Fibroblast of skin of scalp (primary cell): Measurements from ENCODE around the gene ARHGEF17.
A peak's percentile ranks its signal among the peaks of the same experiment; 100 is the strongest.

Experiments used
- DNase-seq: peaks from one replicate; pipeline ENCODE4 v3.0.0-alpha.2; 2013

ARHGEF17 gene

DNA sequence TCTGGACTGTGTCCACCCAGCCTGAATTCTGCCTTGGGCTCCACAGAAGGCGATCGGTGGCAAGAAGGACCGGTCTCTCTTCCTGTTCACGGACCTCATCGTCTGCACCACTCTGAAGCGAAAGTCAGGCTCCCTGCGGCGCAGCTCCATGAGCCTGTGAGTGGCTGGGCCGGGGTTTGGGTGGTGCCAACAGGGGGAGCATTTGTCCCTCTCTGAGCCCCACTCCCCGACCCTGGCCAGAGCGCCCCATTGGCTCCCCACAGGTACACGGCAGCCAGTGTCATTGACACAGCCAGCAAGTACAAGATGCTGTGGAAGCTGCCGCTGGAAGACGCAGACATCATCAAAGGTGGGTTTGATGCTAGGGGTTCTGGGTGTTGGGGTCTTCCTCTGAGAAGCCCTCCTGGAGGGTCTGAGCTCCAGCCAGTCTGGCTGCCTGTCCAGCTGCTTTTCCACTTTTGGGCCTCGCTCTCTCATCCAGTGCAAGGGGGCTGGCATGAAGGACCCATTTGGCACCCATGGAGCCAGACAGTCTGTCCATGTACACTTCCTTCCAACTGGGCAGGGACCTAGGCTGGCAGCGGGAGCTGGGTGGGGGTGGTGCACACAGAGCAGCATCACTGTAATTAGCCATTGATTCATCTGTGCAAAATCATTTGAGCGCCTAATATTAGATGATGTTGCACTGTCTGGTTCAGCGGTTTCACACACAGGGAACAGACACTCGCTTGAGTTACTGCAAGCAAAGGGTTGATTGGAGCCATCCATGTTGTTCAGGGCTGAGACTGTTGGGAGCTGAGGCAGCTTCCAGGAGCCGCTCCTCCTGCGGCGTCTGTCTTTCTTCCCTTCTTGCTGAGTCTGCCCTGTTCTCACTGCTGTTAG, 49.1 kb downstream of the ARHGEF17 start:
- no peak for DNase-seq

GRCh38 chr11:73358071-73358470, 50.0 kb downstream of the ARHGEF17 start:
- DNase-seq = no peak

- DNase-seq = no peak
Measured at GRCh38 chr11:73359341-73359740, 51.3 kb downstream of the ARHGEF17 start.

DNA sequence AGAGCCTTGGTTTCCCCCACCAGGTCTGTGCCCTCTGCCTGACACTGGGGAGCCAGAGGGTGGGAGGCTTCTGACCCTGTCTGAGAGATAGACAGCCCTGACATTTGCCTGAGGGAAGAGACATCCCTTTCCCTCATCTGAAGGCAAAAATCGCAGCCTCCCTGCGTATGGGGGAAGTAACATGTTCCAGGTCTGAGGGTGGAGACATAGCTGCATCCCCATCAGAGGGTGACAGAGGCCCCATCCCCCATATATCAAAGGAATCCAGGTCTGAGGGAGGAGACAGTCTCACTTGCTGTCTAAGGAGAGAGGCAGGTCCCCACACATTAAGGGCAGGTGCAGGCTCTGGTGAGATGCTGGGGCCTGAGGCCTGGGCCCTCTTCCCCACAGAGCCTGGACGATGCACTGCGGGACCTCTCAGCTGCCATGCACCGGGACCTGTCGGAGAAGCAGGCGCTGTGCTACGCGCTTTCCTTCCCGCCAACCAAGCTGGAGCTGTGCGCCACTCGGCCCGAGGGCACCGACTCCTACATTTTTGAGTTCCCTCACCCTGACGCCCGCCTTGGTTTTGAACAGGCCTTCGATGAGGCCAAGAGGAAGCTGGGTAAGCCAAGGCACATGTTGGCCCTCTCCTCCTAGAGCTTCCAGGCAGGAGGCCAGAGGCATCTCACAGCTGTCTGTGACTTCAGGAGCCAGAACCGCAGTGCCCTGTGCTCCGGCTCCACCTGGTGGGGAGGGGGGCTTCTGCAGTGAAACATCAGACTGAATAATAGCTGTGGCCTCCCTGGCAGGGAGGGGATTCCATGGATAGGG, 52.1 kb downstream of the ARHGEF17 start:
- DNase-seq = peak; percentile 38

- DNase-seq = no peak
Measured at GRCh38 chr11:73360743-73361369, 52.8 kb downstream of the ARHGEF17 start.

DNA sequence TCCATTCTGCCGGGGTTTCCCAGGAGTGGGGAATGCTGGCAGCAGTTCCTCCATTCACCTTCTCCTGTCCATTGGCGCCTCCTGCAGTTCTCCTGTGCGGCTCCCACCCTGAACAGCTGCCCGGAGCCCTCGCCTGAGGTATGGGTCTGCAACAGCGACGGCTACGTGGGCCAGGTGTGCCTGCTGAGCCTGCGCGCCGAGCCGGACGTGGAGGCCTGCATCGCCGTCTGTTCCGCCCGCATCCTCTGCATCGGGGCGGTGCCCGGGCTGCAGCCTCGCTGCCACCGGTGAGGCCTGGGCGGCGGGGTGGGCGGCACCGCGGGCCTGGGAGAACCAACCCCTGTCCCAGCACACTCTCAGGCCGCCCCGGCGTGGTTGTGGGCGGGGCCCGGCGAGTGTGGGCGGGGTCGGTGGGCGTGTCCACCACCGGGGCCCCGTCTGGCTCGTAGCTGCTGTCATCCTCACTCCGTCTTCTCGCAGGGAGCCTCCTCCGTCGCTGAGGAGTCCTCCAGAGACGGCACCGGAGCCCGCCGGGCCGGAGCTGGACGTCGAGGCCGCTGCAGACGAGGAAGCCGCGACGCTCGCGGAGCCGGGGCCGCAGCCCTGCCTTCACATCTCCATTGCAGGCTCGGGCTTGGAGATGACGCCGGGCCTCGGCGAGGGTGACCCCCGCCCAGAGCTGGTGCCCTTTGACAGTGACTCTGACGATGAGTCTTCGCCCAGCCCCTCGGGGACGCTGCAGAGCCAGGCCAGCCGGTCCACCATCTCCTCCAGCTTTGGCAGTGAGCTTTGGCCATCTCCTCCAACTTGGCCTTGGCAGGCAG, 54.1 kb downstream of the ARHGEF17 start:
- no peak for DNase-seq

DNA sequence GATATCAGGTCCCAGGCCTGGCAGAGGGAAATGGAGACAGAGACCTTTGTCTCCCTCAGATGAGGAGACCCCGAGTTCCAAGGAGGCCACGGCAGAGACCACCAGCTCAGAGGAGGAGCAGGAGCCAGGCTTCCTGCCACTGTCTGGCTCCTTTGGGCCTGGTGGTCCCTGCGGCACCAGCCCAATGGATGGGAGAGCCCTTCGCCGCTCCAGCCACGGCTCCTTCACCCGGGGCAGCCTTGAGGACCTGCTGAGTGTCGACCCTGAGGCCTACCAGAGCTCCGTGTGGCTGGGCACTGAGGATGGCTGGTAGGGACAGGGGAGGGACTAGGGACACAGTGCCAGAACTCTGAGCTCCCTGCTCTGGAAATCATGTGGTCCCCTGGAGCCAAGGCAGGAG, 55.1 kb downstream of the ARHGEF17 start:
- no peak for DNase-seq

DNA sequence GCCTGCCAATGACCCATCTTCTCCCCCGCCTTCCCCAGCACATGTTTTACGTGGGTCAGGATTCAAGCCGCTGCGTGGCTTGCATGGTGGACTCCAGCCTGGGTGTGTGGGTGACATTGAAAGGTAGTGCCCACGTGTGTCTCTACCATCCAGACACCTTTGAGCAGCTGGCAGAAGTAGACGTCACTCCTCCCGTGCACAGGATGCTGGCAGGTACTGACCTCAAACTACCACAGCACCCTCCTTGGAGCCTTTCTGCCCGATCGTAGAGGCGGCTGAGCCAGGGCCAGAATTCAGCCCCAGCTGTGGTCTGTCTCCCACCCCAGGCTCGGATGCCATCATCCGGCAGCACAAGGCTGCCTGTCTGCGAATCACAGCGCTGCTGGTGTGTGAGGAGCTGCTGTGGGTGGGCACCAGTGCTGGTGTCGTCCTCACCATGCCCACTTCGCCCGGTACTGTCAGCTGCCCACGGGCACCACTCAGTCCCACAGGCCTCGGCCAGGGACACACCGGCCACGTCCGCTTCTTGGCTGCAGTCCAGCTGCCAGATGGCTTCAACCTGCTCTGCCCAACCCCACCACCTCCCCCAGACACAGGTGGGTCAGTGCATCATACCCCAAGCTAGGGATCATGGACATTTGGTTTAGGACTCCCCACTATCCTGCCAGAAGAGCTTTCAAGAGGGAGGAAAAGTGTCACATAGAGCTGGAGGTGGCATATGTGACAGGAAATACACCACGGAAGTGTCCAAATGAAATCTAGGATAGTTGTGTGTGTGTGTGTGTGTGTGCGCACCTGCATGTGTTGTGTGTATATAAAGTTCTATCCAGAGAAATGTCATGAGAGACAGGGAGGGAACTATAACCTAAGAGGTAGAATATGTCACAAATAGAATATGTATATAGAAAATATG, 57.5 kb downstream of the ARHGEF17 start:
- no peak for DNase-seq

DNA sequence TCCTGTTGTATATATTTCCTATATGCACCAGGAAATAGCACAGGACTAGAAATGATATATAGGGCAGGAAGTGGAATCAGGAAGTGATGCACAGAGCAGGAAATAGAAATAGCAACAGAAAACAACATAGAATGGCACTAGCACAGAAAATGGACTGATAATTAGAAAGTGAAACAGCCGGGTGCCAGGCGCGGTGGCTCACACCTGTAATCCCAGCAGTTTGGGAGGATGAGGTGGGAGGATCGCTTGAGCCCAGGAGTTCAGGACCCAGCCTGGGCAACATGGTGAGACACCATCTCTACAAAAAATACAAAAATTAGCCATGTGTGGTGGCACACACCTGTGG, 58.2 kb downstream of the ARHGEF17 start:
- DNase-seq = no peak

GRCh38 chr11:73366953-73367352, 58.9 kb downstream of the ARHGEF17 start:
- no peak for DNase-seq

DNA sequence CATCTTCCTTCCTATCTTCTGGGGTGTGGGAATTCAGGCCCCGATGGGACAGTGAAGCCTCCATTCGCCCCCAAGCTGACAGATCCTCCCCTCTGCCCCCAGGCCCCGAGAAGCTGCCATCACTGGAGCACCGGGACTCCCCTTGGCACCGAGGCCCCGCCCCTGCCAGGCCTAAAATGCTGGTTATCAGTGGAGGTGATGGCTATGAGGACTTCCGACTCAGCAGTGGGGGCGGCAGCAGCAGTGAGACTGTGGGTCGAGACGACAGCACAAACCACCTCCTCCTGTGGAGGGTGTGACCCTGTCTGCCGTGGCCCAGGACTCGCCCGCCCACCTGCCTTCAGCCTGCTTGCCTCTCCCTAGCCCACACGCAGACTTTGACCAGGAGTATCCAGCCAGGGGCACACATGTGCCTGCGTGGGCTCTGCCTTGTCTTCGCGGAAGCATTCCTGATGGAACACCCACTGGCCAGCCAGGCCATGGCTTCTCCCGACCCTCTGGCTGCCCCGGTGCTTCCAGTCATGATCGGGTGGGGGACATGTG, 59.5 kb downstream of the ARHGEF17 start:
- DNase-seq = no peak

DNA sequence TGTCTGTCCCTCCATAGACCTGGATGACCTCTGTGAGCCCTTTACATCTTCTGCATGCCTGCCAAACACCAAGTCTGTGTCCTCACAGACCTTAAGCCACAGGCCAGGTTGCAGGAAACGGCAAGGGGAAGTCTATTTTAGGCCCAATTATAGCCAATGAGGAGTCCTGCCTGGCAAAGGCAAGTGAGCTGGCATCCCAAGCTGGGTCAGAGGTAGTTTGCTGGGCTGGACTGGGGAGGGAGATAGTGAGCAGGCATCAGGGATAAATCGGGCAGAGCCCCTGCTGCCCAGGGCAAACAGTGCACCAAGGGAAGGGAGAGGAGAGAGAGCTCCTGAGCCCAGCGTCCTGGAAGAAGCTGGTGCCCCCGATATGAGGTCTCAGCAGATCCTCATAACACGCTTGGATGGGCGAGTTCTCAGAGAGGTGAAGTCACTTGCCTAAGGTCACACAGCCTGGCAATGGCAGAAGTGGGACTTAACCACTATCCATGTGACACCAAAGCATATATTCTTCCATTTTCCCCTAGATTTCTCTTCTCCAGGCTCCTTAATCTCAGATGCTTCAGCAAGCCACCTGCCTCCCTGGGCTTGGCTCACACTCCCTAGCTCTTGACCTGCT, 64.4 kb downstream of the ARHGEF17 start:
- peak; percentile 35 for DNase-seq

- DNase-seq = no peak
Measured at GRCh38 chr11:73374151-73374550, 66.1 kb downstream of the ARHGEF17 start.

GRCh38 chr11:73375830-73376159, 67.7 kb downstream of the ARHGEF17 start:
- DNase-seq = no peak

GRCh38 chr11:73376160-73376802, 68.2 kb downstream of the ARHGEF17 start, which contains the start of gene RELT:
Gene RELT, plus strand, starts transcription at chr11:73376399. Its CDS starts 12,738 bp downstream, at chr11:73389137.
- peak; percentile 93 for DNase-seq

DNA sequence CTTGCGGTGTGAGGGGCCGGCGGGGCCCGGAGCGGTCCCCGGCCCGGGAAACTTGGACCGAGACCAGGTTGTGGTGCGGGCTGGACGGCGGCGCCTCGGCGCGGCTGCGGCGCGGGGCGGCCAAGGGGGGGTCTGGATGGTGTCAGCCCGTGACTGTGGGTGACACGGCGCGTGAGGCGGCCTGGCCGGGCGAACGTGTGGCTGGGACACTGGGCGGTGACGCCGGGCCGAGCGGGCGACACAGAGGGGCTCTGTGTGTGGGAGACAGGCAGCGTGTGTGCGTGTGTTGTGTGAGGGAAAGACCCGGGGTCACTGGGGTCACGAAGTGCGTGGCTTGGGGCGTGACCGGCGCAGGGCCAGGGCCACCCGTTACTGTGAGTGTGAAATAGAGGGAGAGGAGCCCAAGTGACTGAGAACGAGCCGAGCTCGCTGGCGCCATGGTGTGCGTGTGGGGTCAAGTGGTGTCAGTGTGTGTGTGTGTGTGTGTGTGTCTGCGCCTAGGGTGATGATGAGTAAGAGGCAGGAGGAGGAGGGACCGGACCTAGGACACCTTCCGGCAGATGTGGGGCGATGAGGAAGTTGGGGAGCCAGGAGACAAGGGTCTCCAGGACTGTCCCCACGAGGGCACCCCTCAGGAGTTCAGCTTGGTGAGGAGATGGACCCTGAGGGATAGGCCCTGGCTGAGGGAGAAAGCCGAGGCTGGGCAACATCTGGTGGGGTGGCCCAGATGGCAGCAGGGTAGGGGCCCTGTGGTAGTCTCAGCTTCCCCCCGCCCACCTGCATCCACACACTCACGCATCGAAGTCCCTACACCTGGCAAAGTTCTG, 68.9 kb downstream of the ARHGEF17 start:
- peak; percentile 77 for DNase-seq

- DNase-seq = no peak
Measured at GRCh38 chr11:73379189-73379880, 71.3 kb downstream of the ARHGEF17 start.

GRCh38 chr11:73380331-73380730, 72.3 kb downstream of the ARHGEF17 start:
- DNase-seq = no peak
